ENCODE data around the gene SPATA9.

Gene SPATA9

DNA sequence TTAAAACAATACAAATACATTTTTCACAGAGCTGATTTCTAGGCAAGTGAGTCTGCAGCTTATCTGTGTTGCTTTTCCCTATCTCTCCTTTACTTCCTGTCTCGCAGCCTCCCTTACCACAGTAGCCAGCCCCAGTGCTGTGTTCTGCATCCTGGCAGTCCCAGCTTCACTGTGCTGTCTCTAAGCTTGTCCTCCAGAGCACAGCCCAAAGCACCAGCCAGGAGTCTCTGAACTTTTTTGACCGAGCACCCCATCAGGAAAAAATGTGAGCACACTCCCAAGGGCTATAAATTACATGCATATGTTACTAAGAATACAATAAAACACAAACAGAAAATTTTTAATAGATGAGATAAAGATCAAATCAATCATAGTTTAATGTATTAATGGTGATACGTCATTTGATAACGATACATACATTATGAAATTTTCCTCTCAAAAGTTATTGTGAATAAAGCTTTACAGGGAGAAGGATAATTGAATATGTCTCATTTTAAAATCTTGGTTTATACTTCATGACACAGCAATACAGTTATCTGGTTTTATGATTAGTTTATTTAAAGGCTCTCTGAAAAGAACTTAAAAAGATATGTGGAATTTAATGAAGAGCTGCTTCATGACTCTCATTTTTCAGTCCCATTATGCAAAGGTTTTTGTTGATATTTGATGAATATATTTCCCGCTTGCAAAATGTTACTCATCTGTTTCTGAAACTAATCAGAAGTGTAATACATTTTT lies 41.0 kb upstream of the SPATA9 start:
- no peak for TF ChIP-seq CTCF (IDR thresholded peaks at IDR 0.05; ENCODE audit: insufficient read depth, low read depth, low read length, missing control alignments)
- no peak overlapping the region for H3K4me3 ChIP-seq (ENCODE audit: low read depth, low read length)
- no peak for DNase-seq (ENCODE audit: low read depth)

DNA sequence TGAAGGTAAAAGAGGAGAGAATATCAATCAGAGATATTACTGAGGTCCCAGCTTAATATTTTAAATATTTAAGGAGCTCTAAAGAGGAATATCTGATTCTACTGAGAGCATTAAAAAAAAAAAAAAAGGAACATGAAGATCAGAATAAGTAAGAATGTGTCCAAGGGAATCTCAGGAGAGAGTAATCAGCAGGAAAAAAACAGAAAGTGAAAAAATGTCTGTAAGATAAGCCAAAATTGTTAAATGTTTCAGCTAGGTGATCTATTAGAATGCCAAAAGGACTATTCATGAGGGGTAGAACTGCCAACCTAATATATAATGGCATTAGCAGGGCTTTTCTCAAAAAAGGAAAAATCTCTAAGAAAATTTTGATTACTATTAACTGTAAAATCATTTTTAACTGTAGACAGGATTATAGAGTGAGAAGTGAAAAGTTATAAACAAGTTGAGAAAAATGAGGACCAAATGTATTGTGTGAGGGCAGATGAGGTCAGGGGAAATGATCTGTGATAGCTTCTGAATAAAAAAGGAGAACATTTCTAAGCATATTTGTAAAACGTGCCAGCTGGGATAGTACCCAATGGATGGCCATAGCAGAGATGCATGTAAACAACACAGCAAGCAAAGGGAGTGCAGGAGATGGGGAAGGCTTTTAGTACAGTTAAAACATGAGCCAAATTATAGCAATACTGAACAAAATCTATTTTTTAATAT lies 38.9 kb upstream of the SPATA9 start:
- TF ChIP-seq CTCF (IDR thresholded peaks at IDR 0.05; ENCODE audit: insufficient read depth, low read depth, low read length, missing control alignments) = no peak
- no peak for DNase-seq (ENCODE audit: low read depth)
- no peak overlapping the region for H3K4me3 ChIP-seq (ENCODE audit: low read depth, low read length)

DNA sequence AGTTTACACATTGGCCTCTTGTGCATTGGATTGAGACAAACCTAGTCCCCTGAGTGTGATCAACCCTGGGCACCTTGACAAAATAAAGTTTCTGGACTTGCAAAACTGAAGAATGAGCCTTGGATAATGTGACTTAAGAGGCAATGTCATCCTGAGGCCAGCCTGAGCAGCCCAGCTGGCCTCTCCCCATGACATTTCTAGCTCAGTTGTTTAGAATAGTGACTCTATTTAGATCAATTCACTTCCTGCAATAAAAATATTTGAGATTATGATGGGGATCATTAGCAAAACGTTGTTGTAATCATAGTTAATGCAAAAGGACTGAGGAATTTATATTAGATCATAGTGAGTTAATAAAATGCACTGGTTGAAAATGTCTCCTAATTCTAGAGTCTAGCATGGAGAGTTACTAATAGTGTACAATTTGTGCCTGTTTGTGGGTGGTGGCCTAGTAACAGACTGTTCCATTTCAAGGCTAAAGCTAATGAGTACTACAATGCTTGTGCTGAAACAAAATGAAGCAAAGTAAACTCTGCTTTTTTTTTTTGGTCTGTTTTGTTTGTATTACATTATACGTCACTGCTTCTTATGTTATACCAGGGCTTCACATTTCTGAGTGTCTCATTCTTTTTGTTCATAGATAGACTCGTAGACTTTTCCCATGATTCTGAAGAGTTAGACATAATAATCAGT lies 37.4 kb upstream of the SPATA9 start:
- no peak for DNase-seq (ENCODE audit: low read depth)
- TF ChIP-seq CTCF (IDR thresholded peaks at IDR 0.05; ENCODE audit: insufficient read depth, low read depth, low read length, missing control alignments) = no peak
- H3K4me3 ChIP-seq (ENCODE audit: low read depth, low read length) = no peak overlapping the region

DNA sequence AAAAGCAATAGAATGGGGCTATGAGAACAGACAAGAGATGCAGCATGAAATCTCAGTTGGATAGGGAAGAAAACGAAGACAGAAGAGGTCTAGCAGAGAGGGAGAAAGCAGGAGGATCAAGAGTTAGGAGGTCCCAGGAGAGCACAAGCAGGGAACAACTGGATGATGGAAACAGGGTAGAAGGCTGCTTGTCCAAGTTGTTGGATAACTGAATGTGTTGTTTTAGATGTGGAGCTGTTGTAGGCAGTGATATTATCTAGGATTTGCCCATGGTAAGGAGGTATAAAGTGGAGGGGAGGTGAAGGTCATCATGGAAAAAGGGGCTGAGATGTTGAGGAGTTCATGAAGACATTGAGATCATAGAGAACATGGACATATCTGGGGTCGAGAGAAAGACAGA lies 35.9 kb upstream of the SPATA9 start:
- no peak overlapping the region for H3K4me3 ChIP-seq (ENCODE audit: low read depth, low read length)
- no peak for DNase-seq (ENCODE audit: low read depth)
- no peak for TF ChIP-seq CTCF (IDR thresholded peaks at IDR 0.05; ENCODE audit: insufficient read depth, low read depth, low read length, missing control alignments)

DNA sequence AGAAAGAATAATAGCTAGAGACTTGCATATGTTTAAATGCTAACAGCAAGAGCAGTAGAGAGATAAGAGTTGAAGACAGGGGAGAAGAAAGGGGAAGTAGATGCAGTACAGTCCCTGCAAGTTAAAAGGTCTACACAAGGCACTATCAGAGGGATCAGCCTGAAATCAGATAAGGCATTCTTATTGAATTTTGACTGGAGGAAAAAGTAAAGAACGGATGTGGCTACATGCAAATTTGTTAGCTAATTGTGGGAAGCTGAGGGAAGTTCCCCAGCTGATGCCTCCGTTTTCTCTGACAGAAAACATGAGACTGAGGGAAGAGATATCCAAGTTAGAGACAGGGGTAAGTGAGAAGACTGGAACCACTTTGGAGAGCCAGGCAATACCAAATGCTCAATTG lies 35.4 kb upstream of the SPATA9 start:
- peak; percentile 58 for DNase-seq (ENCODE audit: low read depth)
- no peak for TF ChIP-seq CTCF (IDR thresholded peaks at IDR 0.05; ENCODE audit: insufficient read depth, low read depth, low read length, missing control alignments)
- H3K4me3 ChIP-seq (ENCODE audit: low read depth, low read length) = no peak overlapping the region

DNA sequence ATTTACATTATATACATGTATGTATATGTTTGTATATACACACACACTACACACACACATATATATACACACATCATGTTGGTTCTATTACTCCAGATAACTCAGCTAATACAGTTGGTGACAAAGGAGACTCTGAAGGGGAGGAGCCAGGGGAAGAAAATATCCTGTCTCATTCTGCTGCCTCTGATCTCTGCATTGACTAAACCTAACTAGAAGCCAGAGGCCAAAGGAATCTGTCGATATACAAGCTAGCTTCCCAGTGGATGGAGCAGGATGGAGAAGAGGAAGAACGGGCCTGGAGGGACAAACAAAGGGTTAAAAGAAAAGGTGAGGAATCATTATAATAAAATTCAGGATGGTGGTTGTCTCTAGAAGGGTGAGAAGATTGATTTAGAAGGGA lies 34.6 kb upstream of the SPATA9 start:
- DNase-seq (ENCODE audit: low read depth) = no peak
- TF ChIP-seq CTCF (IDR thresholded peaks at IDR 0.05; ENCODE audit: insufficient read depth, low read depth, low read length, missing control alignments) = no peak
- no peak overlapping the region for H3K4me3 ChIP-seq (ENCODE audit: low read depth, low read length)
